Activated CD4-positive, CD25-positive, alpha-beta regulatory T cell (primary cell): ENCODE measurements around the gene NRROS.
"Not testable (repeated sequence)": the region's sequence is repeated elsewhere in the genome, so short reads cannot be mapped to it uniquely, and the experiment has no call there.

ENCODE experiments used
- DNase-seq, 4 experiments: peaks; one replicate each; lab custom pipeline; 2025; lab: John Stamatoyannopoulos, UW

NRROS gene

GRCh38 chr3:196624907-196625306 is 14.6 kb upstream of the NRROS start:
- no peak for DNase-seq

- DNase-seq = no peak
These were observed 14.2 kb upstream of the NRROS start for GRCh38 chr3:196625331-196625730.

DNA sequence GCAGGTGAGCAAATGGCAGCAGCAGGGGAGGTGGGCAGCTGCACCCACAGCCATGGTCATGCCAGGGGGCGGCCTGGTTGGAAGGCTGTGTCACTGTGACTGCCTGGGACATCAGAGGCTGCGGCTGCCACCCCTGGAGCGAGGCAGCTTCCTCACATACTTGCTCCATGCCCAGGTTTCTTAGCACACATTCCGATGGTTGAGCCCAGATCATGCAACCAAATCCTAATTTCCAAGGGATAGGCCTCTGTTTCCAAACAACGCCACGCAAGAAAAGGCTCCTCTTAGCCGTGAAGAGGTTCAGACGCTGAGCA is 11.6 kb upstream of the NRROS start:
- DNase-seq = no peak

DNA sequence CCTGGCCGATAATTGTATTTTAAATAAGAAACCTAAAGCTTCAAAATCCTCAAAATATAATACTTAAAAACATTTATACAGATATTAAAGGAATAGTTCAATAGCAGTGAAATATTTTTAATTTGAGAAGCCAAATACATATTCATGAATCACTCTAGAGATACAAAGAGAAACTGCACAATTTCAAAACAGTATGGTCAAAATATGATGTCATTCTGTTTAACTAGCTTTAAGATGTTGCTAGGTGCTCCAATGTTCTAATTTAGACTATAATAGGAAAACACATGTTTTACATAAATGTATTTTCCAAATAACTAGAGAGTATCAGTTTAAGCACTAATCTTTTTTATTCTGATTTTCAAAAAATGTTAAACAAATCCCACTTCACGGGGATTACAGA is 10.3 kb upstream of the NRROS start:
- no peak for DNase-seq

GRCh38 chr3:196631682-196632045 is 7.8 kb upstream of the NRROS start:
- no peak for DNase-seq

GRCh38 chr3:196632046-196632751 is 7.3 kb upstream of the NRROS start:
- peak; percentile 67 to 79 (median 72) for DNase-seq

- DNase-seq = no peak
These were observed 5.8 kb upstream of the NRROS start for GRCh38 chr3:196633555-196634151.

DNA sequence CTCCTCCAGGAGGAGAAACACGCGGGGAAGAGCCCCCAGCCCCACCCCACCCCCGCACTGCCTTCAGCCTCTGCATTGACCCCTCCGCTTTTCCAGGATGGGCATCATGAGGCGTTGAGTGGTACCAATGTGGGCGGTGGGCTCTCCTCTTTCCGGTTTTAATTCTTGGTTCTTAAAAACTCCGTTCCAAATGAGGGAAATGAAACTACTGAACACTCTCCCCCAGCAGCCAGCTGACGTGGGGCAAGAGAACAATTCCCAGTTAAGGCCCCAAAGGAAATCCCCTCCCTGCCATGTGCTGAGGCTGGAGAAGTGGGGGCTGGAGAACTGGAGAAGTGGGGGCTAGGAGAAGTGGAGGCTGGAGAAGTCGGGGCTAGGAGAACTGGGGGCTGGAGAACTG is 5.3 kb upstream of the NRROS start:
- DNase-seq = no peak

DNA sequence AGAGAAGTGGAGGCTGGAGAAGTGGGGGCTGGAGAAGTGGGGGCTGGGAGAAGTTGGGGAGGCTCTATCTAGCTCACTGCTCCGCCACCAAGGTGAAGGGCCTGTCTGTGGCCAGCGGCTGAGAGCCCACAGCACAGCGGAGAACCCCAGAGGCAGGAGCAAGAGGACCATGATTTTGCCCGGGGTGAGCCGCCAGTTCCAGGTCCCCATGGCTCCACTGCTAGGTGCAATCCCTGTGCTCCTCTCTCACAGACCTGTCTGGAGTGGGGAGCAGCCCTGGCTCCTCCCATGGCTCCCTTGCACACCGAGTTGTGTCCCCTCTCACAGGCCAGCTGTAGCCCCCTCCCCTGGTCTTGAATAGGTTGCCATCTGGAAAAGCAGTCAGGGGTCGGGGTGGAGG is 4.7 kb upstream of the NRROS start:
- no peak for DNase-seq

DNA sequence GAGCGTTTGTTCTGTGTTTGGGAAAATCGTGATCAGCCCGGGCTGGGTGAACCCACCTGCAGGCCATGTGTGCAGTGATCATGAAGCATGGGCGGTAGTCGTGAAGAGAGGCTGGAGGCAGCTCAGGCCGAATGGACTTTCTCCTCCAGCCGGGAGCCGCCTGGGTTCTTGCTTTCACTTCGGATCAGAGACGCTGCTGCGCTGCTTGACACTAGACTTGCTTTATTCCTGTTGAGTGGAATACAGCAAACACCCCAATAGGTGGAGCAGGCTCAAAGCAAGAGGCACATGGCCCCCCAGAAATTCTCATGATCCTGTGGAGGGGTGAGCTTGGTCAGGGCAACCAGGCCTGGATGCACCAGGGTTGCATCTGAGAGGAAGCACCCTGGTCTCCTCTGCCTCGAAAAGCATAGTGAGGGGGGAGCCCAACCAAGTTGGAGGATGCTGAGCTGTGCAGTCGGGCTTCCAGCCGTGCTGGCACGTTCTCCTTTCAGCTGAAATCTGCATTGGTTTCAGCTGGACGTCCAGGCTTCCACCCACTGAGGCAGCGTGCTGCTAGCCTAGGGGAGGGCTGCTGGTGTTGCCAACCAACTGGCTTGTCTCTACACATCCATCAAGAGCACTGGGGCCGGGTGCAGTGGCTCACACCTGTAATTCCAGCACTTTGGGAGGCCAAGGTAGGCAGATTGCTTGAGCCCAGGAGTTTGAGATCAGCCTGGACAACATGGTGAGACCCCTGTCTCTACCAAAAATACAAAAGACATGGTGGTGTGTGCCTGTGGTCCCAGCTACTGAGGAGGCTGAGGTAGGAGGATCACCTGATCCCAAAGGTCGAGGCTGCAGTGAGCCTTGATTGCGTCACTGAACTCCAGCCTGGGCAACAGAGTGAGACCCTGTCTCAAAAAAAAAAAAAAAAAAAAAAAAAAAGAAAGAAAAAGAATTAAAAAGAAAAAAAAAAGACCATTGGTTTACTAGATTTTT is 2.8 kb upstream of the NRROS start:
- DNase-seq = no peak

GRCh38 chr3:196637941-196638340 is 1.6 kb upstream of the NRROS start:
- DNase-seq = not testable (repeated sequence)

- no peak for DNase-seq
These were observed 522 bp upstream of the NRROS start for GRCh38 chr3:196638861-196639482.

- no peak for DNase-seq
These were observed 964 bp downstream of the NRROS start for GRCh38 chr3:196640297-196641018.

DNA sequence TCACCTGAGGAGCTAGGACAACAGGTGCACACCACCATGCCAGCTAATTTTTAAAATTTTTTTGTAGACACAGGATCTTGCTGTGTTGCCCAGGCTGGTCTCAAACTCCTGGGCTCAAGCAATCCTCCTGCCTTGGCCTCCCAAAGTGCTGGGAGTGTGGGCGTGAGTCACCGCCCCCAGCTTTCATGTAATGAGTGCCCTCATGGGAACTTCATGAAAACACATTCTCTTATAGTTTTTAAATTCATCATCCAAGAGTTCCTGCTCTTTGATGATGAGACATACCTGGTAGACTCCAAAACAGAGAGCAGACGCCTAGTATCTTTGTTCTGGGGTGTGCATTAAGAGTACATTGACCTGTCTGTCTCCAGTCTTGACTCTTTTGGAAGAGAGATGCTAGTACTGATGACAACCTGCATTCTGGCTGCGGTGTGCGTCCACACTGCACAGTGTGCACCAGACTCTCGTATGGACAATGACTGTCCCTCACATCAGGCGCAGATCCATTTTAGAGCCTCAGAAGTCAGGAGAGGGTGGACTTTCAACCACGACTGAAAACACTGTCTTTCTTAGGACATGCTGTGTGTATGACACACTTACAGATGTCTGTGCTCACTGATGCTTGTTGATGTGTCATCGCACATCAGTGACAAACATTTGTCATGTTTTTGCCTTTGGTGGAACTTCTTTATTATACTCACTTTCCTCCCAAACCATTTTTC is 2.0 kb downstream of the NRROS start:
- DNase-seq = no peak

DNA sequence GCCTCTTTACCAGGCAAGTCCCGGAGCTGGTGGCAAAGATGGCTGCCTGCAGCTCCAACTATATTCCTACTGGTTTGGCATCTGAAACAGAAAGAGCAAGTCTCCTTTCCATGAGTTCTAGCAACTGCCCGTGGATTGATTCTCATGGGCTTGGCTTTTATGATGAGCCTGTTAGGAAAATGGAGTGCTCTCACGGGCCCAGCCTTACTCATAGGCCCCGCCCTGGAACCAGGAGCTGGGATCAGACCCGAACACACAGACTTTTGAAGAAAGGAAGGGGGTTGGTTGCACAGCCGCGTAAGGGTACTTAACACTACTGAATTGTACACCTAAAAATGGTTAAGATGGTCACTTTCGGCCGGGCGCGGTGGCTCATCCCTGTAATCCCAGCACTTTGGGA is 2.9 kb downstream of the NRROS start:
- no peak for DNase-seq

GRCh38 chr3:196643201-196643749 is 3.8 kb downstream of the NRROS start:
- DNase-seq = peak in 1 of 4 experiments; percentile 17

GRCh38 chr3:196643761-196644160 is 4.3 kb downstream of the NRROS start:
- no peak for DNase-seq

- DNase-seq = no peak
These were observed 5.6 kb downstream of the NRROS start for GRCh38 chr3:196645096-196645495.

GRCh38 chr3:196645897-196646665 is 6.6 kb downstream of the NRROS start:
- no peak for DNase-seq

- DNase-seq = no peak
These were observed 7.2 kb downstream of the NRROS start for GRCh38 chr3:196646666-196647216.
